ENCODE data around the gene SNX11. TPM values are rescaled to one million over a fixed set of nuclear protein-coding genes. Genes with fewer than 3 reads are reported as not detected.
"Not testable (repeated sequence)": the region's sequence is repeated elsewhere in the genome, so short reads cannot be mapped to it uniquely, and the experiment has no call there.

The SNX11 gene
- total and polyA plus RNA-seq, 4 donors = 11.4 to 31.0 (median 19.1) TPM

DNA sequence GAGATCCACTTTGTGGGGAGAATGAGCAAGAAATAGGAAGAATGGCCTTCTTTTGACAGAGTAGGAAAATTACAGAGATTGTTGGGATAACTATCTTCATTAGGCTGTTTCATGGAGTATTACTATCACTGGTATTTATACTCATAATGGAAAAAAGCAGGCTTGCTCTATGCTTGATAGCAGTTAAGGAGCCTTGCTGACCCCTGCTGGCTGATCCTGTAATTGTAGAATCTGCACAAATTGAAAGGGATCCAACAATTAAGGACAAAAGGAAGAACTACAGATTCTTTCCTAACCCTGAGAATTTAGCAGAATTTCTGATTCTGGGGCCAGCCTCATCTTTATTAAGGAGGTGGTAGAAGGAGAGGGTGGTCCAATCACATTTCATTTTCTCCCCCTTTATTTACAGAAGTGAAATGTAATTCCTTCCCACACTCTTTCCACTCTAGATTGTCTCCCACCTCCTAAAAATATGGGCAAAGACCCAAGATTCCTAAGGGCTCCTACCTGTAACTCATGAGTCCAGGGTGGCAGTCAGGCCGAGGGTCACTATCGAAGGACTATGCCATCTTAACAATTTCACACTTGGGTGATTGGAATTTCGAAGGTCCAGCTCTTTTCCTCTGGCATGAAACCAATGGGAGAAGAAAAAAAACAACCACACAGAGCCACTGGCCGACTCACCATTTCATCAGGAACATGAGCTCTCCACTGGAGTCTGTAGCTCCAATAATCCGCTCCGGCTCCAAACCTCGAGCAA lies 33.1 kb upstream of the SNX11 start:
- H3K27me3 ChIP-seq (ENCODE audit: control insufficient read depth in 3 of 3, insufficient read depth in 3 of 3, low read length in 2 of 3) = no peaks in the 10 kb centered on the region
- H3K9me3 ChIP-seq (ENCODE audit: control insufficient read depth in 4 of 4, insufficient read depth in 3 of 4, low read length in 3 of 4) = no peaks in the 10 kb centered on the region
- 77 to 87% methylated on average over 7 of the region's 7 CpGs for WGBS, 2 donors
- H3K27ac ChIP-seq (ENCODE audit: low read depth in 1 of 2, low read length in 1 of 2) = no peak overlapping the region
- no peak overlapping the region for H3K4me3 ChIP-seq
- no peak overlapping the region for H3K9ac ChIP-seq (ENCODE audit: insufficient read depth in 1 of 2, low read length in 2 of 2)
- peak; percentile 80 to 91 (median 89) for DNase-seq
- H3K4me1 ChIP-seq (ENCODE audit: control insufficient read depth in 5 of 5, insufficient read depth in 5 of 5, low read length in 5 of 5) = no peaks in the 10 kb centered on the region
- peak; percentile 62 for ATAC-seq (ENCODE audit: insufficient read depth, low FRiP score)
- H3K36me3 ChIP-seq (ENCODE audit: control insufficient read depth in 4 of 4, insufficient read depth in 4 of 4, low read length in 4 of 4) = peaks cover 11 to 49% (median 23%) of the 10 kb centered on the region in 4 donors
- TF ChIP-seq, protein P1, sequence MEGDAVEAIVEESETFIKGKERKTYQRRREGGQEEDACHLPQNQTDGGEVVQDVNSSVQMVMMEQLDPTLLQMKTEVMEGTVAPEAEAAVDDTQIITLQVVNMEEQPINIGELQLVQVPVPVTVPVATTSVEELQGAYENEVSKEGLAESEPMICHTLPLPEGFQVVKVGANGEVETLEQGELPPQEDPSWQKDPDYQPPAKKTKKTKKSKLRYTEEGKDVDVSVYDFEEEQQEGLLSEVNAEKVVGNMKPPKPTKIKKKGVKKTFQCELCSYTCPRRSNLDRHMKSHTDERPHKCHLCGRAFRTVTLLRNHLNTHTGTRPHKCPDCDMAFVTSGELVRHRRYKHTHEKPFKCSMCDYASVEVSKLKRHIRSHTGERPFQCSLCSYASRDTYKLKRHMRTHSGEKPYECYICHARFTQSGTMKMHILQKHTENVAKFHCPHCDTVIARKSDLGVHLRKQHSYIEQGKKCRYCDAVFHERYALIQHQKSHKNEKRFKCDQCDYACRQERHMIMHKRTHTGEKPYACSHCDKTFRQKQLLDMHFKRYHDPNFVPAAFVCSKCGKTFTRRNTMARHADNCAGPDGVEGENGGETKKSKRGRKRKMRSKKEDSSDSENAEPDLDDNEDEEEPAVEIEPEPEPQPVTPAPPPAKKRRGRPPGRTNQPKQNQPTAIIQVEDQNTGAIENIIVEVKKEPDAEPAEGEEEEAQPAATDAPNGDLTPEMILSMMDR (IDR thresholded peaks at IDR 0.05; ENCODE audit: control extremely low read depth, extremely low read depth) = peak; percentile 88

DNA sequence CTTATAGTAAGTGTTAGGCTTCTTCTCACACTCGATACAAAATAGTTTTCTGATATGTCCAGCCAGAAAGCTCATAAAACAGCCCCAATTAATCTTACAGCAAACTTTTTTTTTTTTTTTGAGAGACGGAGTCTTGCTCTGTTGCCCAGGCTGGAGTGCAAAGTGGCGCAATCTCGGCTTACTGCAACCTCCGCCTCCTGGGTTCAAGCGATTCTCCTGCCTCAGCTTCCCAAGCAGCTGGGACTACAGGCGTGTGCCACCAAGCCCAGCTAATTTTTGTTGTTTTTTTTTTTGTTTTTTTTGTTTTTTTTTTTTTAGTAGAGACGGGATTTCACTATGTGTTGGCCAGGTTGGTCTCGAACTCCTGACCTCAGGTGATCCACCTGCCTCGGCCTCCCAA lies 30.4 kb upstream of the SNX11 start:
- 94% methylated on average over 10 of the region's 10 CpGs for WGBS, 2 donors

DNA sequence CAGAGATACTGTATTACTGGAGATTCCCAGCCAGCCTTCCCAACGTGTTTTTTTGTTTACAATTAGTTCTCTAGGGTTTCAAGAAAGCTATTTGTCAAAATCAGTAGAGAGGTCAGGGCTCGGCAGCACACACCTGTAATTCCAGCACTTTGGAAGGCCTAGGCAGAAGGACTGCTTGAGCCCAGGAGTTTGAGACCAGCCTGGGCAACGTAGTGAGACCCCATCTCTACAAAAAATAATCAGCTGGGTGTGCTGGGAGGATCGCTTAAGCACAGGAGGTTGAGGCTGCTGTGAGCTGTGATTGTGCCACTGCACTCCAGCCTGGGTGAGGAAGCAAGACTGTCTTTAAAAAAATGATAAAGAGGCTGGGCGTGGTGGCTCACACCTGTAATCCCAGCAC lies 25.7 kb upstream of the SNX11 start:
- DNase-seq = no peak
- Histone ChIP-seq H3K4me3 (no peak overlapping the region), H3K9me3 (ENCODE audit: control insufficient read depth in 4 of 4, insufficient read depth in 3 of 4, low read length in 3 of 4) (no peaks in the 10 kb centered on the region), H3K9ac (ENCODE audit: insufficient read depth in 1 of 2, low read length in 2 of 2) (no peak overlapping the region), H3K27ac (ENCODE audit: low read depth in 1 of 2, low read length in 1 of 2) (no peak overlapping the region), H3K27me3 (ENCODE audit: control insufficient read depth in 3 of 3, insufficient read depth in 3 of 3, low read length in 2 of 3) (no peaks in the 10 kb centered on the region), H3K4me1 (ENCODE audit: control insufficient read depth in 5 of 5, insufficient read depth in 5 of 5, low read length in 5 of 5) (peaks cover 0 to 18% (median 3%) of the 10 kb centered on the region in 5 donors), H3K36me3 (ENCODE audit: control insufficient read depth in 4 of 4, insufficient read depth in 4 of 4, low read length in 4 of 4) (peaks cover 0 to 2% (median 0%) of the 10 kb centered on the region in 4 donors)
- TF ChIP-seq, protein P1 (IDR thresholded peaks at IDR 0.05; ENCODE audit: control extremely low read depth, extremely low read depth) = no peak
- ATAC-seq (ENCODE audit: insufficient read depth, low FRiP score) = no peak
- WGBS, 2 donors = 81 to 84% methylated on average over 5 of the region's 5 CpGs

More for the DNA sequence above, 30.4 kb upstream of the SNX11 start:
- not testable (repeated sequence) for H3K4me1 ChIP-seq (ENCODE audit: control insufficient read depth in 5 of 5, insufficient read depth in 5 of 5, low read length in 5 of 5); H3K27ac ChIP-seq (ENCODE audit: low read depth in 1 of 2, low read length in 1 of 2); H3K9me3 ChIP-seq (ENCODE audit: control insufficient read depth in 4 of 4, insufficient read depth in 3 of 4, low read length in 3 of 4); DNase-seq; H3K27me3 ChIP-seq (ENCODE audit: control insufficient read depth in 3 of 3, insufficient read depth in 3 of 3, low read length in 2 of 3); H3K9ac ChIP-seq (ENCODE audit: insufficient read depth in 1 of 2, low read length in 2 of 2); H3K4me3 ChIP-seq; ATAC-seq (ENCODE audit: insufficient read depth, low FRiP score)
- peaks cover 5 to 31% (median 12%) of the 10 kb centered on the region in 4 donors for H3K36me3 ChIP-seq (ENCODE audit: control insufficient read depth in 4 of 4, insufficient read depth in 4 of 4, low read length in 4 of 4)

DNA sequence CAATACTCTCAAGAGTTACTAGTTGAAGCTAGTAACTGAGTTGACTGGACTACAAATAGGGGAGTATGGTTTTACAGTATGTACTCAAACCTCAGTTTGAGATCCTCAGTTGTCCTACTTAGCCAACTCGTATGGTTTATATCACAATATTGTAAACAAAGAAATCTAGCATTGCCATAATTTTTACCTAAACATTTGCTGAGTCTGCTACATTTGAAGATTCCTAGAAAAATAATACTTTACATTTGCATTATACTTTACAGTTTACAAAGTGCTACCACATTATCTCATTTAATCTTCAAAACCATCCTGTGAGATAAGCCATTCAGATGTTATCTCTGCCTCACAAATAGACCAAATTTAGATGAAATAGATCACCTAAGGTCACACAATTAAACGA lies 22.6 kb upstream of the SNX11 start:
- TF ChIP-seq, protein P1 (IDR thresholded peaks at IDR 0.05; ENCODE audit: control extremely low read depth, extremely low read depth) = no peak
- Histone ChIP-seq H3K36me3 (ENCODE audit: control insufficient read depth in 4 of 4, insufficient read depth in 4 of 4, low read length in 4 of 4) (no peaks in the 10 kb centered on the region), H3K9me3 (ENCODE audit: control insufficient read depth in 4 of 4, insufficient read depth in 3 of 4, low read length in 3 of 4) (no peaks in the 10 kb centered on the region), H3K27ac (ENCODE audit: low read depth in 1 of 2, low read length in 1 of 2) (no peak overlapping the region), H3K27me3 (ENCODE audit: control insufficient read depth in 3 of 3, insufficient read depth in 3 of 3, low read length in 2 of 3) (no peaks in the 10 kb centered on the region), H3K4me1 (ENCODE audit: control insufficient read depth in 5 of 5, insufficient read depth in 5 of 5, low read length in 5 of 5) (peaks cover 0 to 18% (median 3%) of the 10 kb centered on the region in 5 donors), H3K9ac (ENCODE audit: insufficient read depth in 1 of 2, low read length in 2 of 2) (peak overlapping the region in 1 of 2 donors; percentile 34), H3K4me3 (no peak overlapping the region)
- DNase-seq = no peak
- 50 to 64% methylated on average over 2 of the region's 2 CpGs for WGBS, 2 donors
- ATAC-seq (ENCODE audit: insufficient read depth, low FRiP score) = no peak
